SHP77 (cell line): ENCODE results near the gene SPATA25.
"Not testable (repeated sequence)": the region's sequence is repeated elsewhere in the genome, so short reads cannot be mapped to it uniquely, and the experiment has no call there.

Source experiments
- DNase-seq, 2 experiments: peaks; one replicate each; lab custom pipeline; 2025; lab: John Stamatoyannopoulos, UW

Gene SPATA25

DNA sequence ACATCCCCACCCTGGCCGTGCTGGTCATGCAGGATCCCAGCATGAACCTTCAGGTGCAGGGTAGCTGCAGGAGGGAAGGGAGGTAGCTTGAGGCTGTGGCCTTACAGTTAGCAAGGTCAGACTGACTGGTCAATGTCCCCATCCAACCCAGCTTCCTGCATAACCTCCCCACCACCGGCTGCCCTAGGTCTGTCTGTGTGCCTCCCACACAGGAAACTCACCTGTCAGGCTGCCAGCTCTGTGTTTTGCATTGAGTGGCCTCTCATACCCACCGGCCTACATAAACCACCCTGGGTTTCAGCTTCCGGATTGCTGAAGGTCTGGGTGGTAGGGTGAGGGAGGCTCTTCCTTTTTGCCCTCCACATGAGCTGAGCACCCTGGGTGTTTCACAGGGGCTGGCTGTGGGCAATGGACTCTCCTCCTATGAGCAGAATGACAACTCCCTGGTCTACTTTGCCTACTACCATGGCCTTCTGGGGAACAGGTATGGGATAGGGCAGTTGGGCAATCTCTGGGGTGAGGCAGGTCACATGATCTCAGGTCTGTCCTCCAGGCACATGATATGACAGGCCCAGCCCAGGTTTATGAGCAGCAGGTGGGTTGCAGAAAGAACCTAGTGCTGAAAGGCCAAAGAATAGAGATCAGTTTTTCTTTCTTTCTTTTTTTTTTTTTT lies 5.5 kb upstream of the SPATA25 start:
- no peak for DNase-seq

DNA sequence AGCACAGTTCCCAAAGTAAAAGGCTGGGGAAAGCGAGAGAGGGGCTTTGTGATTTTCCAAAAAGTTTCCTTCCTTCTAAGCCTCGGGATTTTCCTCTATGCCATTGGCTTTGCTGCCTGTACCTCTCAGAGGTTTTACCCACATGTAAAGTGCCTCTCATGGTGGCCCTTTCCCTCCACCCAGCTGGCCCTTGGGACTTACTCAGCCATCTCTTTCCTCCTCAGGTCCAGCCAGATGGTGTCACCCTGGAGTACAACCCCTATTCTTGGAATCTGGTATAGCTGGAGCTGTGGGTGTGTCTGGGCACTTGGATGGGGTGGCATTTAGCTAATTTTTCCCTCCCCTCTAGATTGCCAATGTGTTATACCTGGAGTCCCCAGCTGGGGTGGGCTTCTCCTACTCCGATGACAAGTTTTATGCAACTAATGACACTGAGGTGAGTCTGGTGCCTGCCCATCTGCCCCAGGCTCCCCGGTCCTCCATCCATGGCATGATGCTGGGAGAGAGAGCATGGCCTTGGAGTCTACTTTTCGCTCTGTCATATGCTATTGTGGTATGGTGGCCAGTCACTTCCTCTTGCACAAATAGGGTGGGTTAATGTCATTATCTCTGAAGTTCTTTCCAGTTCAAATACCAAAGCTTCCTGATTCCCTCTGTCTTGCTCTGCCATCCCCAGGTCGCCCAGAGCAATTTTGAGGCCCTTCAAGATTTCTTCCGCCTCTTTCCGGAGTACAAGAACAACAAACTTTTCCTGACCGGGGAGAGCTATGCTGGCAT lies 4.8 kb upstream of the SPATA25 start:
- DNase-seq, result no peak

DNA sequence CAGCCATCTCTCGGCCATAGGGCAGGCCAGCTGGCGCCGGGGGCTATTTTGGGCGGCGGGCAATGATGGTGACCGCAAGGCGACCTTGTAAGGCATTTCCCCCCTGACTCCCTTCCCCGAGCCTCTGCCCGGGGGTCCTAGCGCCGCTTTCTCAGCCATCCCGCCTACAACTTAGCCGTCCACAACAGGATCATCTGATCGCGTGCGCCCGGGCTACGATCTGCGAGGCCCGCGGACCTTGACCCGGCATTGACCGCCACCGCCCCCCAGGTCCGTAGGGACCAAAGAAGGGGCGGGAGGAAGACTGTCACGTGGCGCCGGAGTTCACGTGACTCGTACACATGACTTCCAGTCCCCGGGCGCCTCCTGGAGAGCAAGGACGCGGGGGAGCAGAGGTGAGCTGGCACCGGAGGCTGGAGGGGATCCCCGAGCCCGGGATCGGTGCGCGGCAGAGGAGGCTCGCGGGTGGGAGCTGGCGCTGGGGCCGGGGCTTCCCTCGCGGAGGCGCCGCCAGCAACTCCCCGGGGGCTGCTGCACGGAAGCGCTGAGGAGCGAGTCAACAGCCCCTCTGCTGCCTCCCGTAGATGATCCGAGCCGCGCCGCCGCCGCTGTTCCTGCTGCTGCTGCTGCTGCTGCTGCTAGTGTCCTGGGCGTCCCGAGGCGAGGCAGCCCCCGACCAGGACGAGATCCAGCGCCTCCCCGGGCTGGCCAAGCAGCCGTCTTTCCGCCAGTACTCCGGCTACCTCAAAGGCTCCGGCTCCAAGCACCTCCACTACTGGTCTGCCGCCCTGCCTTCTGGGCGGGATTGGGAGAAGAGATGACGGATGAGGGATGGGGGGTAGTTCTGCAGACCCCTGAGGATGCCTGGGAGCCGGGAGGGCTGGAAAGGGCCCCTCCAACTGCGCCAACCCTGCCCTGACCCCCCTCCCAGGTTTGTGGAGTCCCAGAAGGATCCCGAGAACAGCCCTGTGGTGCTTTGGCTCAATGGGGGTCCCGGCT lies 3.9 kb upstream of the SPATA25 start, which contains the start of the genes CTSA and NEURL2:
Gene CTSA, plus strand, starts transcription at position 351 of the 999 bp plus-strand sequence. Its CDS starts 234 bp downstream, at position 585.
Gene NEURL2, minus strand, starts transcription at position 224 of the 999 bp plus-strand sequence. Its CDS starts 217 bp downstream, at position 7.
- DNase-seq, result peak; percentile 79 to 88

DNA sequence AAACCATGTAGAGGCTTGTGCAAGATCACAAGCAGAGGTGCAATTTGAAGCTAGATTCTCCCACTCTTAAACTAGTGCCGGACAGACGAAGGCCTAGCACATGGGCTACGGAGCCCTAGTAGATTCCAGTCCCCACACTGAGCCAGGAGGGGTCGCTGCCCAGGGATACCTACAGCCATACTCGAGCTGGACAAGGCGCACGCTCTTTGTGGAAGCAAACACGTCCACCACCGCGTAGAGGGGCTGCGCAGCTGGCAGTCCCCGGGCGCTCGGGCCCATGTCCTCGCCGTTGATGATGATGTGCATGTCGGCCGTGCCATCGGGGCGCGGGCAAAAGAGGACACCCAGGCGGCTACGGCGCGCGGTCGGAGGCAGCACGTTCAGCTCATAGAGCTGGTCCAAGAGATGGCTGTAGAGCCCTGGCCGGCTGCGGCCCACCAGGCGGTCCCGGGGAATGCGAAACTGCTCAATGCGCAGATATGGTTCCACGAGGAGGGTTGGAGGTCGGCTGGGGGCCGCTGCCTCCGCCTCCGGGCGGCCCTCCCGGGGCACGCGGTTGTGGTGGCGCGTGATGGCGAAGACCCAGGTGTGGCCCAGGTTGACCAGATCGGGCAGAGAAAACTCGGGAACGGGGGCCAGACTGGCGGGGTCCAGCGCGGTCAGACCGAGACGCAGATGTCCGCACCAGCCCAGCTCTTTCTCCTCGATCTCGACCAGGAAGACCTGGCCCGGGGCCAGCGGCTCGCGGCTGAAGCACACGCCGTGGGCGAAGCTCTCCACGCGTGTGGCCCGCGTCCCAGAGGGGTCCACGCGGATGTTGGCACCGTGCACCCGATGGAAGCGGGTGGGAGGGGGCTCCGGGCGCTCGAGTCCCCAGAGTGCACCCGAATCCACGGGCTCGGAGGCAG lies 2.9 kb upstream of the SPATA25 start:
- peak; percentile 81 for DNase-seq

DNA sequence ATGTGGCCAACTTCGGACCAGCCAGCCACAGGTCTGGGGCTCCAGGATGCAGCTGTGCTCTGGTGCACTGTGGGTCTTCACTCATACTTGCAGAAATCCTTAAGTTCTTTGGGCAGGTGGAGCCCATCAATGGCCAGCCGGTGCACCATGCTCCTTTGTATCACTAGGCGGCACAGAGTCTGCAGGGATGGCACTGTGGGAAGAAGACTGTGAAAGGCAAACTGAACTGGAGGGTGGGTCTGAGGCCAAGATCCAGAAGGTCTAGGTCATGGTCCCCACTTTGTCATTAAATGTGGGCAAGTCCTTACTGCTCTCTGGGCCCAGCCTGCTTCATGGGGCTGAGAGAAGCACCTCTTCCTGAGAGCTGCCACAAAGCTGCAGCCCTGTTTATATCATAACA lies 1.3 kb upstream of the SPATA25 start:
- DNase-seq, result no peak

DNA sequence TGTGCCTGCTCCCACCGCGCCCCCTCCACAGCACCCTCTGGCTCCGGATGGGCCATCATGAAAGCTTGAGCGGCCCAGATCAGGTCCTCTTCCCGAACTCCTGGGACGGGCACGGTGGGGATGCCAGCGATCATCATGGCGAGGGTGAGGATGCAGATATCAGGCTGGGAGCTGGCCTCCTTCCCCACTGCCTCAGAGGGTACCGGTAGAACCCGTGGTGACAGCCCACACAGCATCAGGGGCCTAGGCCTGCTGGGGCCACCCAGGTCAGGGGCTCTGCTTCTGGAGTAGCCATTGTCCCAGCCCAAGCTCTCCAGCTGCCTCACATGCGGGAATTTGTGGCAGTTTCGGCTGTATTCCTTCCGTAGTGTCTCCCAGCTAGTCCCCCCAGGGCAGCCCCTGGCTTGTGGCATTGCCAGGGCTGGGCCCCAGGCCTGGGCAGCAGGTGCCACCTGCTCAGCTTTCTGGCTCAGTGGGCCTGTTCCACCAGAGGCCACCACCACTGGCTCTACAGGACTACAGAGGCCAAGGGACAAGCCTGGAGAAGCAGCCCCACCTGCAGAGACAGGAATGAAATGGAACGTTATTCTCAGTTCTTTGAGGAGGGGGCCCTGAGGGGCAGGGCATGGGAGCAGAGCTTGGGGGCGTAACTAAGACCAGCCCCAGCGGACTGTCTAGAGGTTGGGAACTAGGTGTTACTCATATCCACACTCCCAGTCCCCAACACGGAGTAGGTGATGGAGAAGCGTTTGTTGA lies 654 bp downstream of the SPATA25 start:
- no peak for DNase-seq

DNA sequence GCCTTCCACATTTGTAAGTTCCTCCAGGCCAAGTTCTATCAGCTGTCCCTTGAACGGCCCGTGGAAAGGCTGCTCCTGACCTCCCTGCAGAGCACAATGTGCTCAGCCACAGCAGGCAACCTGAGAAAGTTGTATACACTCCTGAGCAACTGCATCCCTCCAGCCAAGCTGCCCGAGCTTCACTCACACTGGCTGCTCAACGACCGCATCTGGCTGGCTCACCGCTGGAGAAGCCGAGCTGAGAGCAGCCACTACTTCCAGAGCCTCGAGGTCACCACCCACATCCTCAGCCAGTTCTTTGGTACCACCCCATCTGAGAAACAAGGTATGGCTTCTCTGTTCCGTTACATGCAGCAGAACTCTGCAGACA lies 4.3 kb downstream of the SPATA25 start:
- DNase-seq, result no peak

DNA sequence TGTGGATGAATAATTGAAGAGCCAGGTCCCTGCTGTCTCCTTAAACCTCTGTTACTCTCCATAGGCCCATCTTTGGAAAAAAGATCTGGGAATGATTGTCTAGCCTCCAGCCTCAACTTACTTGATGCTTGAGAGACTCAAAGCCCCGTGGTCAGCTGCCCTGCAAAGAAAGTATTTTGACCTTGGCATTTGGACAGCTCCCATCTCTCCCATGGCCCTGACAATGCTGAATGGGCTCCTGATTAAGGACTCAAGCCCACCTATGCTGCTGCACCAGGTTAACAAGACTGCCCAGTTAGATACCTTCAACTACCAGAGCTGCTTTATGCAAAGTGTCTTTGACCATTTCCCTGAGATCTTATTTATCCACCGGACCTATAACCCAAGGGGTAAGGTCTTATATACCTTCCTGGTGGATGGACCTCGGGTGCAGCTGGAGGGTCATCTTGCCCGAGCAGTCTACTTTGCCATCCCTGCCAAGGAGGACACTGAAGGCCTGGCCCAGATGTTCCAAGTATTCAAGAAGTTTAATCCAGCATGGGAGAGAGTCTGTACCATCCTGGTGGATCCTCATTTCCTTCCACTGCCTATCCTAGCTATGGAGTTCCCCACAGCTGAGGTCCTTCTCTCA lies 4.8 kb downstream of the SPATA25 start:
- DNase-seq, result no peak

DNA sequence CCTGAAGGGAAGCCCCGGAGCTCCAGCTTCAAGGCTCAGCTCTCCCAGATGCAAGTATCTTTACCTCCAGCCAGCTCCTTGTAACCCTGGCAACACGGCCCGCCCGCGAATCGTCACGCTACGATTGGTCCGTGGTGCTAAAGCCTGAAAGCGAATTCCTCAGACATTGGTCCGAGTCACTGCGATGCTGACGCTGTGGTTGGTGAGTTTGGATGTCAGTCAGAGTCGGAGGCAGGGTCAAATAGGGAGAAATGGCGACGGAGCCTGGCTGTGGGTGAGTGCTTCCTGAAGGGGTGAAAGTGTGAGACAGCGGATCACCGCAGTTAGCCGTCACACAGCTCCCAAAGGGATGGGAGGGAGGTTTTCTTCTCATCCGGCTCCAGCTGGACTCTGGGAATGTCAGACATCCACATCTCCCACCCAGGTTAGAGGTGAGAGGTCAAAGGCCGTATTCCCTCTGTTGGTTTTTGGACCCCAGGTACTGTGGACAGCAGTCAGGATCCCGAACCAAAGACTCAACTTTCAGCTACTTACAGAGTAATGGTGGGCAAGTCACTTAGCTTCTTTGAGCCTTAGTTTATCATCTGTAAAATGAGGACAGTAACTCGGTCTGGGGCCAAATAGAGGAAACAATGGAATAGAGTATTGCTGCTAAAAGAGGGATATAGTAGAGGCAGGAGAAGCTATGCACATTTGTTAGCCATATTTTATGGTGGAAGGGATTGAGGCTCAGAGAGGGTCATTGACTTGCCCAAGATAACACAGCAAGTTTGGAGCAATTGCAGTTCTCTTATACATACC lies 6.2 kb downstream of the SPATA25 start, which contains the start of gene ZSWIM1:
Gene ZSWIM1, plus strand, starts transcription at position 240 of the 801 bp plus-strand sequence. CDS start 1,366 bp downstream, outside the sequence.
- peak; percentile 95 to 98 for DNase-seq

DNA sequence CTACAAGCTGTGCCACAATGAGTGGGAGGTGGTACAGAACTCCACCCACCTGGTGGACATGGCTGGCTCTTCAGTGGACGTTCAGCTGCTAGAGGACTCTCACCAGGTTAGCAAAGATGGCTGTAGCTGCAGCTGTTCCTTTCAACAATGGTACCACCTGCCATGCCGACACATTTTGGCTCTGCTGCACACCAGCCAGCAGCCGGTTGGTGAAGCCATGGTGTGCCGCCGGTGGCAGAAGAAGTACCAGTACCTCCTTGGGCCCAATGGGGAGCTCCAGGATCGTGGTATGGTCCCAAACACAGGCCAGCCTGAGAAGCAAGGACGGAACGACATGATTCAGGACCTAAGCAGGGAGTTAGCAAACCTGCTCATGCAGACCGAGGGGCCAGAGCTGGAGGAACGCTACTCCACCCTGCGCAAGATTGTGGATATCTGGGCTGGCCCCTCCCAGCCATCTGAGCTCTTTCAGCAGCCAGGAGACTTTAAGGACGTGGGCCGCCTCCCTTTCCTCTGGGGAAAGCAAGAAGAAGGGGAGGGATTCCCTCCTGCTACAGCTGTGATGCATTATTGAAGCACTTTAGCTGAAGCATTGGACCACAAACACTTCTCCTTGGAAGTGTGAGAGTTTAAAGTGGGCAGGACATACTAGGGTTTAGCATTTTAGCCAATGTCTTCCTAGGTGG lies 9.2 kb downstream of the SPATA25 start:
- no peak for DNase-seq

DNA sequence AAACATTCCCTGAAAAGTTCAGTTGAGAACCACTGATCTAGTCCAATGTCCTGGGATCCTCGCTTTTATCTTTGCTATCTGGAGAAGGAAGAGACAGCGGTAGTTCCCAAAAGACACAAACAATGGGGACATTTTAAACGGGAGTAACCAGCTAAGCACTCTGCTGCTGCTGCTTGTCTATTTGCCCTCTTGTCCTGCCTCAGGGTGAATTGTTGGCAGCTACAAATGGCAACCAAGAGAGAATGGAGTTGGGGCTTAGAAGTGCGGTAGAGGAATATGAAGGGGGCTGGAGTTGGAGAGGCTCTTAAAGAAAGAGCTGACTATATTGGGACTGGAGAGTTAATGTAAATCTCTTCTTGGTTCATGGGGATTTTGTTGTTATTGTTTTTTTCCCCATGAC lies 12.8 kb downstream of the SPATA25 start:
- no peak for DNase-seq

DNA sequence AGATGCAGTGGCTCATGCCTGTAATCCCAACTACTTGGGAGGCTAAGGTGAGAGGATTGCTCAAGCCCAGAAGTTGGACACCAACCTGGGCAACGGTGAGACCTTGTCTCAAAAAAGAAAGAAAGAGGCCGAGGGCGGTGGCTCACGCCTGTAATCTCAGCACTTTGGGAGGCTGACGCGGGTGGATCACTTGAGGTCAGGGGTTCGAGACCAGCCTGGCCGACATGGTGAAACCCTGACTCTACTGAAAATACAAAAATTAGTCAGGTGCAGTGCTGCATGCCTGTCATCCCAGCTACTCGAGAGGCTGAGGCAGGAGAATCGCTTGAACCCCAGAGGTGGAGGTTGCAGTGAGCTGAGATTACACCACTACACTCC lies 13.3 kb downstream of the SPATA25 start:
- not testable (repeated sequence) for DNase-seq

DNA sequence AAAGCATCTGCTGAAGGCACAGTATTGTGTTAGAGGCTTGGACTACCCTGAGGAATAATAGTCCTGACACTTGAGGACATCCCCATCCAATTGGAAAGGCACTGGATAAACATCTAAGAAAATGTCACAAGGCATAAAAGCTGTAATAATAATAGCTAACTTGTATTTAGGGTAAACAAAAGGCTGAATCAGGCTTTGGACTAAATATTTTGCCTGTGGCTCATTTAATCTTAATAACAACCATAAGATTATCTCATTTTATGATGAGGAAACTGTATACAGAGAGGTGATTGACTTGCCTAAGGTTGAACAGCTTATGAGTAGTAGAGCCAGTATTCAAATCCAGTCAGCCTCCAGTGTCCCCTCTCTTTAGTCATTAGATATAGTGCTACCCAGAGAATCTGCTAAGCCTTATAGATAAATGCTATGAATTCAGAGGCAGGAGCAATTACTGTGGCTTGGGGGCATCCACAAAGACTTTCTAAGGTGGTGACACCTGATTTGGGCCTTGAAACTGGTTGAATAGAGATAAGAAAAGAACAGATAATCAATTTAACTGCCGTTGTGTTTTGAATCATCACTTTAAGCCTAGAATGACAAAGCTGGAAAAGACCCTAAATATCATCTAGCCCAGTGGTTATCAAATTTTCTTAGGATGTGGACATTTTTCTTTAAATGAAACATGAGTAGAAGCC lies 13.9 kb downstream of the SPATA25 start:
- no peak for DNase-seq

DNA sequence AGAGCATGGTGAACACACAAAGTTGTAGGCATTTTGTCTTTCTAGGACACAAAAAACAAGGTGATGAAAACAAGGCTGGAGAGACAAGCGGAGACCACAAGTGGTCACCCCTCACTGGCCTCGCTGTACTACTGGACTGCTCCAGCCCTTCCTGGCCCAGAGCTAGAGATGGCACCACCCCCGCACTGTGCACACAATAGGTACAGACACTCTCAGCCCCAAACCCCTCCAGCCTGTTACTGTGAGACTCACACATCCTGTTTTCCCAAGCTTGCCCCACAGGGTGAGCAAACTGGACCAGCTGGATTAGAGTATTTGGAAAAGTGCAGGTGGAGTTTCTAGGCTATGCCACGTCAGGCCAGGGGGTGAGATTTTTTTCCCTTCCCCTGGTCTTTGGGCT lies 14.8 kb downstream of the SPATA25 start:
- DNase-seq, result no peak

DNA sequence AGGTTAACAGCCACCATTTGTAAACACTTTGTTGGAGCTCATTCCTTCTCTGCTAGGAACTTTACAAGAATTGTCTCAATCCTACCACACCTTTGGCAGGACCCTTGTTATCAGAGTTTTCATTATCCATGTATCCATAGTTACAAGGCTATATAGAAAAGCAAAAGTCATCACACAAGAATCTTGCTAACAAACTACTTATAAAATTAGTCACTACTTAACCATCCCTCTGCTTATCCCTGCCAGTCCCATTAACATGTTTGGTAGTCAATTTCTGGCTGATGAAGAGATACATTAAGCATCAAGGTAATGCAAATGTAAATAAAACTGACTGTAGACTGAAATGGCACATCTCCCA lies 19.6 kb downstream of the SPATA25 start:
- DNase-seq, result no peak

DNA sequence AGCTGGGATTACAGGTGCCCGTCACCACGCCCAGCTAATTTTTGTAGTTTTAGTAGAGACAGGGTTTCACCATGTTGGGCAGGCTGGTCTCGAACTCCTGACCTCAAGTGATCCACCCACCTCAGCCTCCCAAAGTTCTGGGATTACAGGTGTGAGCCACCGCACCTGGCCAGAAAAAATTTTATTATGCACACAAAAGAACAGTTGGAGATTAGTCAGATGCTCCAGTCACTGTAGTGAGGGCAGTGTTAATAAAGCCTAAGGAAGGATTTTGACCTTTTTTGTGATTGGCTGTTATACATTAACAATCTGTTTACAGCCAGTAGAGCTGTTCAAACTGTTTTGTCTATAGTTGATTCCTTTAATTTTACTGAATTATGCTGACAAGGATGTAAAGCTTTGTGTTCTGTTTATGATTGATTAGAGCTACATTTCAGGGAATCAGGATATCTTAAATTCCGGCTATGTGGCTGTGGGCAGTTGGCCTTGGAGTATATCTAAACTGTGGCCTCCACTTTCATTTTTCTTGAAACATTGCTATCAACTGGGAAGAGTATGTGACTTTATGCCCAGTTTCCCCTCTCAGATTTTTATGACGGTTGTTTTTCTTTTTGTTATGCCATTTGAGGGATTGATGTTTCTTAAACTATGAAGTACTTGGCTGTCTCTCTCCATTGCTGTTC lies 20.1 kb downstream of the SPATA25 start:
- DNase-seq, result no peak

DNA sequence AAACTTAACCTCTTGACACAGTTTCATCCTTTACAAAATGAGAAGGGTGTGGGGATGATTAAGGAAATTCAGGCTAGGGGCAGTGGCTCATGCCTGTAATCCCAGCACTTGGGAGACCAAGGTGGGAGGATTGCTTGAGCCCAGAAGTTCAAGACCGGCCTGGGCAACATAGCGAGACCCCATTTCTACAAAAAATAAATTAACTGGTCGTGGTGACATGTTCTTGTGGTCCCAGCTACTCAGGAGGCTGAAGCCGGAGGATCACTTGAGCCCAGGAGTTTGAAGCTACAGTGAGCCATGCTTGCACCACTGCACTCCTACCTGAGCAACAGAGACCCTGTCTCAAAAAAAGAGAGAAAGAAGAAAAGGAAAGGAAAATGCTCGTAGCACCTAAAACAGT lies 21.0 kb downstream of the SPATA25 start:
- DNase-seq, result no peak
